DND-41 (cell line): ENCODE measurements around the gene CNTFR.

Source experiments
- EZH2 ChIP-seq: IDR thresholded peaks from 3 replicates; pipeline ENCODE4 v1.6.1; 2012; ENCODE audit warnings: borderline replicate concordance, low read depth, mild to moderate bottlenecking, moderate library complexity, low read length, inconsistent platforms; ENCODE audit not compliant: severe bottlenecking
- TF ChIP-seq, protein P1 (sequence below): IDR thresholded peaks from 2 replicates; pipeline ENCODE4 v1.5.1; 2012; ENCODE audit warnings: borderline replicate concordance, low read length, moderate library complexity, mild to moderate bottlenecking; ENCODE audit not compliant: poor library complexity, severe bottlenecking; ENCODE audit errors: extremely low read depth

DNA sequence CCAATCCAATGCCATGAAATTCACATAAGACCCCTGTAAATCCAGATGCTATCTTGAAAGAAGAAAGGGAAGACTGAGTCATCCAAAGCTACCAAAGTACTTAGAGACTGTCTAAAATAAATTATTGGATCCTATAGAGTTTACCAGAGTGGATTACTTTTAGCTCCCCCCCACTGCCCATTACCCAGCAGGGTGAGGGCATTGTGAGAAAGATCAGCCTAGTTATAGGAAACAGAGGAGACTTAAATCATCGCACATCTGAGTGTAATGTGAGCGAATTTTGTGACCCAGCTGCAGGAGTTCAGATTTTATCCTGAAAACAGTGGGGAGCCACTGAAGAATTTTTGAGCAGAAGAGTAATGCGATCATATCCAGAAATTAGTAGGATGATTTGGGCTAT, 65.2 kb downstream of the CNTFR start:
- TF ChIP-seq, protein P1, sequence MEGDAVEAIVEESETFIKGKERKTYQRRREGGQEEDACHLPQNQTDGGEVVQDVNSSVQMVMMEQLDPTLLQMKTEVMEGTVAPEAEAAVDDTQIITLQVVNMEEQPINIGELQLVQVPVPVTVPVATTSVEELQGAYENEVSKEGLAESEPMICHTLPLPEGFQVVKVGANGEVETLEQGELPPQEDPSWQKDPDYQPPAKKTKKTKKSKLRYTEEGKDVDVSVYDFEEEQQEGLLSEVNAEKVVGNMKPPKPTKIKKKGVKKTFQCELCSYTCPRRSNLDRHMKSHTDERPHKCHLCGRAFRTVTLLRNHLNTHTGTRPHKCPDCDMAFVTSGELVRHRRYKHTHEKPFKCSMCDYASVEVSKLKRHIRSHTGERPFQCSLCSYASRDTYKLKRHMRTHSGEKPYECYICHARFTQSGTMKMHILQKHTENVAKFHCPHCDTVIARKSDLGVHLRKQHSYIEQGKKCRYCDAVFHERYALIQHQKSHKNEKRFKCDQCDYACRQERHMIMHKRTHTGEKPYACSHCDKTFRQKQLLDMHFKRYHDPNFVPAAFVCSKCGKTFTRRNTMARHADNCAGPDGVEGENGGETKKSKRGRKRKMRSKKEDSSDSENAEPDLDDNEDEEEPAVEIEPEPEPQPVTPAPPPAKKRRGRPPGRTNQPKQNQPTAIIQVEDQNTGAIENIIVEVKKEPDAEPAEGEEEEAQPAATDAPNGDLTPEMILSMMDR, result no peak
- no peak for TF ChIP-seq EZH2
